Thyroid gland (tissue), 4 donors: Measurements from ENCODE around the gene TPD52L1.

Experiments
- CTCF ChIP-seq, 6 experiments: fragments of 200-600 bp in 3 of 6; fragments of 450-650 bp in 3 of 6; sonication (generic) in 3 of 6; IDR thresholded peaks; one replicate each; pipeline ENCODE4 v1.5.1; 2016 to 2019; ENCODE audit warnings: antibody characterized with exemption in 6 of 6, mild to moderate bottlenecking in 2 of 6, inconsistent platforms in 1 of 6, moderate library complexity in 1 of 6
- POLR2A ChIP-seq, 2 donors: fragments of 450-650 bp; IDR thresholded peaks; one replicate each; pipeline ENCODE4 v1.6.1; 2017; ENCODE audit warnings: antibody characterized with exemption in 2 of 2, mild to moderate bottlenecking in 2 of 2, moderate library complexity in 1 of 2

- TF ChIP-seq POLR2A (IDR thresholded peaks at IDR 0.05), result no peak
- TF ChIP-seq CTCF (IDR thresholded peaks at IDR 0.05), result no peak
These were observed 17.2 kb upstream of the TPD52L1 start for GRCh38 chr6:125136378-125136777.
